IMR-90 (cell line): ENCODE measurements around the gene SPEG. TPM values are rescaled to one million over a fixed set of nuclear protein-coding genes. Genes with fewer than 3 reads are reported as not detected.
A peak's percentile ranks its signal among the peaks of the same experiment; 100 is the strongest.

Experiments used
- ATAC-seq: fragments of 200-7000 bp; cut with Tn5 transposase; 2 replicates; pipeline ENCODE4 v1.9.1; 2020; ENCODE audit warnings: low read depth, mild to moderate bottlenecking, moderate library complexity
- BruUV-seq: library from RNA; stranded (reverse); fragments of 400-500 nt; replicated peaks from 2 replicates; lab custom pipeline; 2021; lab: Mats Ljungman, UMichigan
- CTCF ChIA-PET: fragments of 300-600 bp; formaldehyde crosslinking; extraction: SDS; loops from one replicate; lab custom pipeline; 2021; ENCODE audit warnings: antibody characterized with exemption; lab: Yijun Ruan, JAX
- POLR2A ChIA-PET: fragments of 300-600 bp; sonication (Branson Sonifier 250); formaldehyde crosslinking; loops from one replicate; lab custom pipeline; 2022; ENCODE audit warnings: antibody characterized with exemption; ENCODE audit not compliant: unreplicated experiment; lab: Charles Lee
- DNase-seq: peaks from one replicate; pipeline ENCODE4 v3.0.0; 2013
- H2AFZ ChIP-seq: replicated peaks from 2 replicates; pipeline ENCODE3; 2013; ENCODE audit warnings: low read length, mild to moderate bottlenecking; ENCODE audit not compliant: poor library complexity
- H2AK5ac ChIP-seq: 2 replicates; pipeline ENCODE4 v1.6.1; 2013; ENCODE audit warnings: low read depth, low read length, inconsistent platforms
- H2AK9ac ChIP-seq: replicated peaks from 2 replicates; pipeline ENCODE3; 2013; ENCODE audit warnings: mild to moderate bottlenecking, low read depth, low read length, moderate library complexity; ENCODE audit not compliant: poor library complexity
- H2BK120ac ChIP-seq: 2 replicates; pipeline ENCODE4 v1.6.1; 2013; ENCODE audit warnings: low read depth, low read length, inconsistent platforms
- H2BK15ac ChIP-seq: 3 replicates; pipeline ENCODE4 v1.6.1; 2013; ENCODE audit warnings: low read depth, low read length, inconsistent platforms
- H2BK20ac ChIP-seq: 2 replicates; pipeline ENCODE4 v1.6.1; 2013; ENCODE audit warnings: low read depth, mild to moderate bottlenecking, inconsistent platforms, low read length, moderate library complexity
- H2BK5ac ChIP-seq: 2 replicates; pipeline ENCODE4 v1.6.1; 2013; ENCODE audit warnings: mild to moderate bottlenecking, low read depth, low read length, inconsistent platforms; ENCODE audit not compliant: poor library complexity, severe bottlenecking
- H3K14ac ChIP-seq: replicated peaks from 2 replicates; pipeline ENCODE4 v1.6.1; 2013; ENCODE audit warnings: low read depth, low read length, inconsistent platforms
- H3K18ac ChIP-seq: 2 replicates; pipeline ENCODE4 v1.6.1; 2013; ENCODE audit warnings: low read depth, low read length, control low read depth
- H3K23ac ChIP-seq: 2 replicates; pipeline ENCODE4 v1.6.1; 2013; ENCODE audit warnings: low read depth, low read length, inconsistent platforms
- H3K27ac ChIP-seq: 2 replicates; pipeline ENCODE4 v1.5.1; 2013; ENCODE audit warnings: mild to moderate bottlenecking, control low read depth, low read length; ENCODE audit not compliant: insufficient read depth
- H3K27me3 ChIP-seq: 2 replicates; pipeline ENCODE4 v1.6.1; 2013; ENCODE audit warnings: low read length; ENCODE audit not compliant: control insufficient read depth, insufficient read depth
- H3K36me3 ChIP-seq: 2 replicates; pipeline ENCODE4 v1.6.1; 2013; ENCODE audit warnings: low read length, mixed read lengths; ENCODE audit not compliant: control insufficient read depth, insufficient read depth
- H3K4ac ChIP-seq: 2 replicates; pipeline ENCODE4 v1.6.1; 2013; ENCODE audit warnings: low read depth, low read length, inconsistent platforms
- H3K4me1 ChIP-seq: 2 replicates; pipeline ENCODE4 v1.6.1; 2013; ENCODE audit warnings: low read length, mixed read lengths; ENCODE audit not compliant: control insufficient read depth, insufficient read depth
- H3K4me2 ChIP-seq: 2 replicates; pipeline ENCODE4 v1.6.1; 2013; ENCODE audit warnings: low read depth, mild to moderate bottlenecking, control low read depth, low read length, moderate library complexity
- H3K4me3 ChIP-seq: 2 replicates; pipeline ENCODE4 v1.5.1; 2013; ENCODE audit warnings: low read depth, mild to moderate bottlenecking, control low read depth, low read length, moderate library complexity; ENCODE audit not compliant: insufficient read depth
- H3K56ac ChIP-seq: 2 replicates; pipeline ENCODE4 v1.6.1; 2013; ENCODE audit warnings: low read length, inconsistent platforms; ENCODE audit not compliant: insufficient read depth; ENCODE audit errors: extremely low read depth
- H3K79me1 ChIP-seq, 2 experiments: 2 replicates each; pipeline ENCODE4 v1.6.1; 2013; ENCODE audit warnings: low read length in 2 of 2, inconsistent platforms in 1 of 2, low read depth in 1 of 2
- H3K9ac ChIP-seq: 2 replicates; pipeline ENCODE4 v1.6.1; 2013; ENCODE audit warnings: low read depth, low read length, control low read depth
- H3K9me1 ChIP-seq: 2 replicates; pipeline ENCODE4 v1.6.1; 2013; ENCODE audit warnings: low read length, inconsistent platforms; ENCODE audit not compliant: insufficient read depth
- H3K9me3 ChIP-seq: 2 replicates; pipeline ENCODE4 v1.6.1; 2013; ENCODE audit warnings: low read length; ENCODE audit not compliant: control insufficient read depth, insufficient read depth
- H4K20me1 ChIP-seq: 2 replicates; pipeline ENCODE4 v1.6.1; 2013; ENCODE audit warnings: low read length, inconsistent platforms; ENCODE audit not compliant: insufficient read depth
- H4K5ac ChIP-seq: 2 replicates; pipeline ENCODE4 v1.6.1; 2013; ENCODE audit warnings: mild to moderate bottlenecking, low read depth, low read length, control low read depth
- H4K8ac ChIP-seq, 2 experiments: 2 replicates each; pipeline ENCODE4 v1.6.1; 2013; ENCODE audit warnings: low read depth in 2 of 2, low read length in 2 of 2, control low read depth in 1 of 2, inconsistent platforms in 1 of 2
- H4K91ac ChIP-seq: 2 replicates; pipeline ENCODE4 v1.6.1; 2013; ENCODE audit warnings: low read depth, low read length, inconsistent platforms; ENCODE audit not compliant: insufficient read depth
- BHLHE40 ChIP-seq: fragments of 150-350 bp; IDR thresholded peaks from 2 replicates; pipeline ENCODE4 v1.6.1; 2016; ENCODE audit warnings: mild to moderate bottlenecking, low read depth, low read length
- CEBPB ChIP-seq: IDR thresholded peaks from 2 replicates; pipeline ENCODE4 v1.6.1; 2012; ENCODE audit warnings: low read depth, low read length, improper control_type of control experiment
- CHD1 ChIP-seq: IDR thresholded peaks from 2 replicates; pipeline ENCODE4 v1.6.1; 2012; ENCODE audit warnings: low read depth, low read length, improper control_type of control experiment
- FOS ChIP-seq: fragments of 150-350 bp; IDR thresholded peaks from 2 replicates; pipeline ENCODE4 v1.6.1; 2016; ENCODE audit warnings: low read depth, low read length
- MAFK ChIP-seq: IDR thresholded peaks from 2 replicates; pipeline ENCODE4 v1.6.1; 2012; ENCODE audit warnings: low read depth, low read length, improper control_type of control experiment
- MAZ ChIP-seq: IDR thresholded peaks from 2 replicates; pipeline ENCODE4 v1.6.1; 2012; ENCODE audit warnings: low read depth, mild to moderate bottlenecking, low read length, improper control_type of control experiment, moderate library complexity, borderline replicate concordance
- MXI1 ChIP-seq: IDR thresholded peaks from 2 replicates; pipeline ENCODE4 v1.6.1; 2012; ENCODE audit warnings: low read depth, mild to moderate bottlenecking, low read length, moderate library complexity, borderline replicate concordance
- NFE2L2 ChIP-seq: fragments of 150-350 bp; IDR thresholded peaks from 2 replicates; pipeline ENCODE4 v1.6.1; 2016; ENCODE audit warnings: low read depth, mild to moderate bottlenecking, low read length
- POLR2A ChIP-seq: IDR thresholded peaks from 2 replicates; pipeline ENCODE4 v1.6.1; 2012; ENCODE audit warnings: mild to moderate bottlenecking, low read depth, low read length
- RAD21 ChIP-seq: IDR thresholded peaks from 2 replicates; pipeline ENCODE4 v1.6.1; 2012; ENCODE audit warnings: low read length, improper control_type of control experiment
- RCOR1 ChIP-seq: IDR thresholded peaks from 2 replicates; pipeline ENCODE4 v1.6.1; 2012; ENCODE audit warnings: mild to moderate bottlenecking, low read length, improper control_type of control experiment; ENCODE audit not compliant: insufficient replicate concordance
- RFX5 ChIP-seq: IDR thresholded peaks from 2 replicates; pipeline ENCODE4 v1.8.0; 2012; ENCODE audit warnings: low read depth, mild to moderate bottlenecking, low read length, moderate library complexity
- SMC3 ChIP-seq: fragments of 150-350 bp; IDR thresholded peaks from 2 replicates; pipeline ENCODE4 v1.6.1; 2016; ENCODE audit warnings: low read depth, mild to moderate bottlenecking, antibody characterized with exemption, low read length, moderate library complexity
- WGBS, 2 experiments: methylation state at CpG; one replicate each; pipeline versions ENCODE4 v1.1.5 to v1.1.7; 2013; ENCODE audit warnings: missing lambda C conversion rate in 2 of 2; ENCODE audit not compliant: insufficient read length in 1 of 2; ENCODE audit errors: extremely low coverage in 2 of 2; 5-methylcytosine and 5-hydroxymethylcytosine counted together
- dilution Hi-C: fragments of 300-500 bp; cut with HindIII; formaldehyde crosslinking; loops from one replicate; pipeline ENCODE4 v1.14.3; 2018; ENCODE audit warnings: low sequenced_read_pairs; ENCODE audit not compliant: unreplicated experiment
- in situ Hi-C: fragments of 300-500 bp; cut with MboI; formaldehyde crosslinking; loops from 3 replicates; pipeline ENCODE4 v1.14.3; 2019; ENCODE audit warnings: low sequenced_read_pairs, inconsistent platforms, mixed read lengths
- intact Hi-C: fragments of 100-400 bp; cut with micrococcal nuclease; formaldehyde crosslinking; loops from 2 replicates; pipeline ENCODE4 v1.10.0; 2022
- polyA plus RNA-seq, 3 experiments: library from polyadenylated mRNA; depleted of rRNA; stranded (reverse); fragments of >200 nt; gene quantifications; 2 replicates each; pipeline ENCODE4 v1.2.3, GENCODE V29; 2012; ENCODE audit warnings: low replicate concordance in 1 of 3
- total RNA-seq: library from RNA; depleted of rRNA; stranded (reverse); fragments of >200 nt; gene quantifications from 2 replicates; pipeline ENCODE4 v1.2.3, GENCODE V29; 2012
- TF ChIP-seq, protein P1 (sequence below): fragments of 150-350 bp; IDR thresholded peaks from 2 replicates; pipeline ENCODE4 v1.6.1; 2017; ENCODE audit warnings: mild to moderate bottlenecking, antibody characterized with exemption, low read length, low read depth
- TF ChIP-seq, protein P2 (sequence below): conservative IDR thresholded peaks from 2 replicates; pipeline ENCODE4 v1.5.1; 2012; ENCODE audit warnings: mild to moderate bottlenecking, low read depth, low read length, improper control_type of control experiment
- TF ChIP-seq, protein P3 (sequence below): fragments of 150-350 bp; IDR thresholded peaks from 2 replicates; pipeline ENCODE4 v1.6.1; 2016; ENCODE audit warnings: low read depth, mild to moderate bottlenecking, low read length, moderate library complexity, borderline replicate concordance

Gene SPEG
- total and polyA plus RNA-seq, 2 of the 4 experiments (the other 2 are of a cell fraction): 6.8 to 81.6 TPM

DNA sequence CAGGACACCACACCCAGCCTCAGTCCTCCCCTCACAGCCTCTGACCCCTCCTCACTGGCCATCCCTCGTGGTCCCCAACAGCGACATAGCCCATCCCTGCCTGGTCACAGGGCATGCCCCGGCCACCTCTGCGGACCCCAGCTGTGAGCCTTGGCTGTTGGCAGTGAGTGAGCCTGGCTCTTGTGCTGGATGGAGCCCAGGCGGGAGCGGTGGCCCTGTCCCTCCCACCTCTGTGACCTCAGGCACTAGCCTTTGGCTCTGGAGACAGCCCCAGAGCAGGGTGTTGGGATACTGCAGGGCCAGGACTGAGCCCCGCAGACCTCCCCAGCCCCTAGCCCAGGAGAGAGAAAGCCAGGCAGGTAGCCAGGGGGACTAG, 8.6 kb upstream of the SPEG start:
- in situ Hi-C loops: no loop called here

More for the DNA sequence above, 8.6 kb upstream of the SPEG start:
- 74% methylated on average over 6 of the region's 7 CpGs; no CpG with 5 or more reads in 1 of the 2 experiments for WGBS, 2 experiments
- H3K9me1 ChIP-seq: peaks cover 6% of the 10 kb centered on the region
- DNase-seq (no peak), ATAC-seq (no peak)
- no peak overlapping the region for H3K27ac ChIP-seq
- H3K27me3 ChIP-seq: no peaks in the 10 kb centered on the region; the same call in 1 of the 2 replicates
- no peak overlapping the region for H3K4me2 ChIP-seq
- H3K36me3 ChIP-seq: no peaks in the 10 kb centered on the region
- no peak overlapping the region for H3K9ac ChIP-seq
- POLR2A ChIA-PET: no interaction called here
- no peak overlapping the region for H4K5ac ChIP-seq
- no peak overlapping the region for H3K18ac ChIP-seq
- no peaks in the 10 kb centered on the region for H3K9me3 ChIP-seq
- no TSS peak for BruUV-seq
- no peak overlapping the region for H3K4me3 ChIP-seq
- H2BK20ac ChIP-seq: no peak overlapping the region
- no peak overlapping the region for H2BK5ac ChIP-seq
- peaks cover 3% of the 10 kb centered on the region; the same call in 1 of the 2 replicates for H4K20me1 ChIP-seq
- H4K91ac ChIP-seq: no peak overlapping the region
- H2BK15ac ChIP-seq: no peak overlapping the region
- H3K23ac ChIP-seq: no peak overlapping the region
- H2AK5ac ChIP-seq: peak overlapping the region; percentile 61; the same call in 1 of the 2 replicates
- H3K79me1 ChIP-seq: no peaks in the 10 kb centered on the region
- no peak overlapping the region for H3K56ac ChIP-seq
- H3K4me1 ChIP-seq: peaks cover 13% of the 10 kb centered on the region
- no peak overlapping the region; the same call in 1 of the 2 replicates for H3K4ac ChIP-seq
- CTCF ChIA-PET: no interaction called here
- dilution Hi-C loops (no loop called here), intact Hi-C loops (no loop called here)
- TF ChIP-seq RAD21 (no peak), CEBPB (no peak), MAZ (no peak), NFE2L2 (no peak), POLR2A (no peak), MXI1 (no peak), FOS (no peak), CHD1 (no peak), BHLHE40 (no peak), RCOR1 (no peak), MAFK (no peak), SMC3 (no peak), RFX5 (no peak)
- TF ChIP-seq, protein P1, sequence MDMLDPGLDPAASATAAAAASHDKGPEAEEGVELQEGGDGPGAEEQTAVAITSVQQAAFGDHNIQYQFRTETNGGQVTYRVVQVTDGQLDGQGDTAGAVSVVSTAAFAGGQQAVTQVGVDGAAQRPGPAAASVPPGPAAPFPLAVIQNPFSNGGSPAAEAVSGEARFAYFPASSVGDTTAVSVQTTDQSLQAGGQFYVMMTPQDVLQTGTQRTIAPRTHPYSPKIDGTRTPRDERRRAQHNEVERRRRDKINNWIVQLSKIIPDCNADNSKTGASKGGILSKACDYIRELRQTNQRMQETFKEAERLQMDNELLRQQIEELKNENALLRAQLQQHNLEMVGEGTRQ: no peak
- TF ChIP-seq, protein P2, sequence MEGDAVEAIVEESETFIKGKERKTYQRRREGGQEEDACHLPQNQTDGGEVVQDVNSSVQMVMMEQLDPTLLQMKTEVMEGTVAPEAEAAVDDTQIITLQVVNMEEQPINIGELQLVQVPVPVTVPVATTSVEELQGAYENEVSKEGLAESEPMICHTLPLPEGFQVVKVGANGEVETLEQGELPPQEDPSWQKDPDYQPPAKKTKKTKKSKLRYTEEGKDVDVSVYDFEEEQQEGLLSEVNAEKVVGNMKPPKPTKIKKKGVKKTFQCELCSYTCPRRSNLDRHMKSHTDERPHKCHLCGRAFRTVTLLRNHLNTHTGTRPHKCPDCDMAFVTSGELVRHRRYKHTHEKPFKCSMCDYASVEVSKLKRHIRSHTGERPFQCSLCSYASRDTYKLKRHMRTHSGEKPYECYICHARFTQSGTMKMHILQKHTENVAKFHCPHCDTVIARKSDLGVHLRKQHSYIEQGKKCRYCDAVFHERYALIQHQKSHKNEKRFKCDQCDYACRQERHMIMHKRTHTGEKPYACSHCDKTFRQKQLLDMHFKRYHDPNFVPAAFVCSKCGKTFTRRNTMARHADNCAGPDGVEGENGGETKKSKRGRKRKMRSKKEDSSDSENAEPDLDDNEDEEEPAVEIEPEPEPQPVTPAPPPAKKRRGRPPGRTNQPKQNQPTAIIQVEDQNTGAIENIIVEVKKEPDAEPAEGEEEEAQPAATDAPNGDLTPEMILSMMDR: no peak
- TF ChIP-seq, protein P3, sequence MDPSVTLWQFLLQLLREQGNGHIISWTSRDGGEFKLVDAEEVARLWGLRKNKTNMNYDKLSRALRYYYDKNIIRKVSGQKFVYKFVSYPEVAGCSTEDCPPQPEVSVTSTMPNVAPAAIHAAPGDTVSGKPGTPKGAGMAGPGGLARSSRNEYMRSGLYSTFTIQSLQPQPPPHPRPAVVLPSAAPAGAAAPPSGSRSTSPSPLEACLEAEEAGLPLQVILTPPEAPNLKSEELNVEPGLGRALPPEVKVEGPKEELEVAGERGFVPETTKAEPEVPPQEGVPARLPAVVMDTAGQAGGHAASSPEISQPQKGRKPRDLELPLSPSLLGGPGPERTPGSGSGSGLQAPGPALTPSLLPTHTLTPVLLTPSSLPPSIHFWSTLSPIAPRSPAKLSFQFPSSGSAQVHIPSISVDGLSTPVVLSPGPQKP: no peak
- H4K8ac ChIP-seq: no peak overlapping the region
- no peak overlapping the region for H2AK9ac ChIP-seq
- no peak overlapping the region for H3K14ac ChIP-seq
- no peak overlapping the region for H2BK120ac ChIP-seq
- H2AFZ ChIP-seq: no peak overlapping the region
